BE2C (cell line): Measurements from ENCODE around the gene NOL4L.
A peak's percentile ranks its signal among the peaks of the same experiment; 100 is the strongest.

Experiments
- DNase-seq: peaks from one replicate; pipeline ENCODE4 v3.0.0-alpha.2; 2020
- H3K27me3 ChIP-seq: fragments of 250-450 bp; sonication (Bioruptor Pico); 2 replicates; pipeline ENCODE4 v1.5.1; 2020; ENCODE audit warnings: mild to moderate bottlenecking
- H3K36me3 ChIP-seq: fragments of 250-450 bp; sonication (Bioruptor Pico); 2 replicates; pipeline ENCODE4 v1.5.1; 2020; ENCODE audit warnings: mild to moderate bottlenecking
- H3K4me1 ChIP-seq: fragments of 250-450 bp; sonication (Bioruptor Pico); 2 replicates; pipeline ENCODE4 v1.5.1; 2020
- H3K4me3 ChIP-seq: 2 replicates; pipeline ENCODE4 v1.5.1; 2011; ENCODE audit warnings: low read depth, low read length
- H3K9me3 ChIP-seq: fragments of 250-450 bp; sonication (Bioruptor Pico); 2 replicates; pipeline ENCODE4 v1.5.1; 2020
- TF ChIP-seq, protein P1 (sequence below): IDR thresholded peaks from 2 replicates; pipeline ENCODE4 v1.5.1; 2012; ENCODE audit warnings: mild to moderate bottlenecking, low read depth, low read length

Gene NOL4L

DNA sequence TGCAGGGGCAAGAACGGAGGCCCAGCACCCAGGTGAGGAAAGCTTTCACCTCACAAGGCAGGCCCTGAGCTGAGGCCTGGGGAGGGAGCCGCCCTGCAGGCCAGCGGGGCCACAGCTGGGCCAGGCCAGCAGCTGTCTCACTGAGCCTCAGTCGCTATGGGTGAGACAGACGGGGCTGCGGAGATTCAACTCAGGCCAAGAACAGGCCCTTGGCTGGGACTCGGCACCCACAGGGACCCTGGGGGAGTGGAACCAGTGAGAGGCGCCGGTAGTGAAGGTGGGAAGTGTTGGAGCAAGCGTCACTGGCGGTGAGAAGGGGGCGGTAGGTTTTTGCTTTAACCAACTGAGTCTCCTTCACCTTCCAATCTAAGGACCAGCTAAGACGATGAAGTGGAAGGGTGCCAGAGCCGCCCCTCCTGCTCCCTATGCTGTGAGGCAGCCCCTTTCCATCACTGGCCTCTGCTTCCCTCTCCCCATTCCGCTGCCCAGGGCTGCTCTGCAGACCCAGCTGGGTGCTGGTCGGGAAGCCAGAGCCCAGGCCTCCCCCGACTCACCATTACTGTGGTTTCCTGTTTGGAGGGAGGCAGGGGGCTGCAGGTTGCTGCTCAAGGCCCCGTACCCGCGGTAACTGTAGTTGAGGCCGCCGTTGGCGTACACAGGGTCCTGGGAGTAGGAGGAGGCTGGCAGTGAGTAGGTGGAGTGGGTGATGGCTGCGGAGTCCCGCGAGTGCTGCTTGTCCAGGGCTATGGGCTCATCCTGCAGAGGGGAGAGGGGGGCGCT lies 133.3 kb downstream of the NOL4L start:
- TF ChIP-seq, protein P1, sequence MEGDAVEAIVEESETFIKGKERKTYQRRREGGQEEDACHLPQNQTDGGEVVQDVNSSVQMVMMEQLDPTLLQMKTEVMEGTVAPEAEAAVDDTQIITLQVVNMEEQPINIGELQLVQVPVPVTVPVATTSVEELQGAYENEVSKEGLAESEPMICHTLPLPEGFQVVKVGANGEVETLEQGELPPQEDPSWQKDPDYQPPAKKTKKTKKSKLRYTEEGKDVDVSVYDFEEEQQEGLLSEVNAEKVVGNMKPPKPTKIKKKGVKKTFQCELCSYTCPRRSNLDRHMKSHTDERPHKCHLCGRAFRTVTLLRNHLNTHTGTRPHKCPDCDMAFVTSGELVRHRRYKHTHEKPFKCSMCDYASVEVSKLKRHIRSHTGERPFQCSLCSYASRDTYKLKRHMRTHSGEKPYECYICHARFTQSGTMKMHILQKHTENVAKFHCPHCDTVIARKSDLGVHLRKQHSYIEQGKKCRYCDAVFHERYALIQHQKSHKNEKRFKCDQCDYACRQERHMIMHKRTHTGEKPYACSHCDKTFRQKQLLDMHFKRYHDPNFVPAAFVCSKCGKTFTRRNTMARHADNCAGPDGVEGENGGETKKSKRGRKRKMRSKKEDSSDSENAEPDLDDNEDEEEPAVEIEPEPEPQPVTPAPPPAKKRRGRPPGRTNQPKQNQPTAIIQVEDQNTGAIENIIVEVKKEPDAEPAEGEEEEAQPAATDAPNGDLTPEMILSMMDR: no peak
- peak; percentile 4 for DNase-seq
- H3K4me3 ChIP-seq: no peak overlapping the region
- no peaks in the 10 kb centered on the region for H3K9me3 ChIP-seq
- peaks cover 47% of the 10 kb centered on the region for H3K4me1 ChIP-seq
- H3K36me3 ChIP-seq: peaks cover 57% of the 10 kb centered on the region
- H3K27me3 ChIP-seq: no peaks in the 10 kb centered on the region

DNA sequence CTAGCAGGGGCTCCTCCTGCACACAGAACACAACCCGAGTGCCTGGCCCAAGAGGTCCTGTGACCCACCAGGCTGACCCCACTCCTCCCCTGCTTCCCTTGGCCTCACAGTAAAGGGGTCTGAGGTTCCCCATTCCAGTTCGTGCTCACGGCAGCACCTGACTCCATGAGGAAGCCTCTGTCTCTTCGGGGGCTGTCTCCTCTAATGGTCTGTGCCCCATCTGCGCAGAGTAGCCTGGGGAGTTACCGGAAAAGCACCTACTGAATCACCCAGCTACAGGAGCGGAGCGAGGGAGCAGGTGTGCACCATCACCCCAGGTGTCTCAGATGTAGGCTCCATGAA lies 133.8 kb downstream of the NOL4L start:
- H3K27me3 ChIP-seq: no peaks in the 10 kb centered on the region
- peaks cover 47% of the 10 kb centered on the region for H3K4me1 ChIP-seq
- DNase-seq: no peak
- peaks cover 62% of the 10 kb centered on the region for H3K36me3 ChIP-seq
- no peaks in the 10 kb centered on the region for H3K9me3 ChIP-seq
- no peak overlapping the region for H3K4me3 ChIP-seq
- TF ChIP-seq, protein P1: no peak

DNA sequence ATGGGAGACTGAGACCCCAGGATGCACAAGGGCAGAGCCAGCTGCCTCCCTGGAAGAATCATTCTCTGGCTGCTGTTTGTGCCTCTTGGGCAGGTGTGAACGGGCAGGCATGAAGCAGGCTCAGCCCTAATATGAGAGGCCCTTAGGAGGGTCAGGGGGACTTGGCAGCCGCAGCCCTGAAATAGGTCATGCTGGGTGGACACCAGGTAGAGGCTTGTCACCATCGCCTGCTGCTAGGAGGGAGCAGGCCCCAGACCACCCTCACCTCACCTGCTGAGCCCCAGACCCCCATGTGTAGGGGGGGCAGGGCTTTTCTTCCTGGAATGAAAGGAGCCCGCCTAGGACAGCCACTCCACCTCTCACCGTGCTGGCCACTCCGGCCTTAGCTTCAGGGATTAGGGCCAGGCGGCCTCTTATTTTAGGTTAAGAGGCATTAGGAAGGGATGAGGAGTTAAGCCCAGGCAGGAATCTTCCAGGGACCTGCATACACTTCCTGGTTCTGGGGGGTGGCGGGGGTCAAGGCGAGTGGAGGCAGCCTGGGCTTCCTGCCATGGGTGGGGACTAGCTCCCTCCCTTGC lies 134.6 kb downstream of the NOL4L start:
- Histone ChIP-seq H3K36me3 (peaks cover 57% of the 10 kb centered on the region), H3K4me3 (no peak overlapping the region), H3K4me1 (peaks cover 47% of the 10 kb centered on the region), H3K9me3 (no peaks in the 10 kb centered on the region), H3K27me3 (no peaks in the 10 kb centered on the region)
- DNase-seq: no peak
- TF ChIP-seq, protein P1: no peak

- TF ChIP-seq, protein P1: no peak
- H3K27me3 ChIP-seq: no peaks in the 10 kb centered on the region
- peaks cover 53% of the 10 kb centered on the region for H3K4me1 ChIP-seq
- no peak overlapping the region for H3K4me3 ChIP-seq
- H3K9me3 ChIP-seq: no peaks in the 10 kb centered on the region
- H3K36me3 ChIP-seq: peaks cover 54% of the 10 kb centered on the region
- DNase-seq: peak; percentile 82
Measured at GRCh38 chr20:32449890-32450401, 135.2 kb downstream of the NOL4L start.

DNA sequence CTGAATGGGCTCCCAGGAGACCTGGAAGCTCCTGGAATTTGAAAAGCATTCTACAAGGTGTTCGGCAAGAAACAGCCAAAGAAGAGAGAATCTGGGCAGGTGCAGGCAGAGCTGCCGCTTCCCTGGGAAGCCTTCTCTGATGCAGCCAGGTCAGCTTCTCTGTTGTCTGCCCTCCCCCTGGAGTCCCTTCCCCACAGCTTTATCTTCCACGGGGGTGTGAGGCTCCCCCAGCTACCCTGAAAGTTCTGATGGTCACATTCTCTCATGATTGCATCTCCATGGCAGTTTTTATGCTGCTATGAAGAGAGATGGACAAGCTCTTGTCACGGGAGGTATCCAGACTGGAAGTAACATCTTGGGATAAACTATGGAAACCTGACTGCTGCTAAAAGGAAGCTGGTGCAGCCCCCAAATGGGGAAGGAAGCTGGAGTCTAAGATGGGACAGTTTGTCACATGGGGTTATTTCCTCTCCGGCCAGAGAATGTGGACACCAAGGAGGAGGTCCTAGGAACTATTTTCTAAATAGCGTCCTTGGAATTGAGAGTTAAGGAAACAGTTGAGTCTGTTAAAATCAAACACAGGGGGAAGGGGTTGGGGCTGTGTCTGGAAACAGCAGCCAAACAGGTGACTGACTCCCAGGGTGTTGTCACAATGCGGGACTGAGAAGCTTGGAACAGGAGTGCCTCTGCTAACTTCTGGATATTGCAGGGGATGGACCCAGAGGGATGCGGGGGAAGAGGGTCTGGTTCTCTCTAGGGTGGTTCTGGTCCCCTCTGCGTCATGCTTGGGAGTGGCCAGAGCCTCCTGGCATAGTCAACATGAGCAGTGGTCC lies 135.9 kb downstream of the NOL4L start:
- Histone ChIP-seq H3K36me3 (peaks cover 56% of the 10 kb centered on the region), H3K4me3 (no peak overlapping the region), H3K27me3 (no peaks in the 10 kb centered on the region), H3K4me1 (peaks cover 55% of the 10 kb centered on the region), H3K9me3 (no peaks in the 10 kb centered on the region)
- TF ChIP-seq, protein P1: no peak
- DNase-seq: no peak
